ENCODE measurements around the gene GALNTL6. TPM values are rescaled to one million over a fixed set of nuclear protein-coding genes. Genes with fewer than 3 reads are reported as not detected.
"Not testable (repeated sequence)": the region's sequence is repeated elsewhere in the genome, so short reads cannot be mapped to it uniquely, and the experiment has no call there.

Gene GALNTL6
- total RNA-seq, 2 donors from 2014 or later = 0.71 TPM; not detected in 1

DNA sequence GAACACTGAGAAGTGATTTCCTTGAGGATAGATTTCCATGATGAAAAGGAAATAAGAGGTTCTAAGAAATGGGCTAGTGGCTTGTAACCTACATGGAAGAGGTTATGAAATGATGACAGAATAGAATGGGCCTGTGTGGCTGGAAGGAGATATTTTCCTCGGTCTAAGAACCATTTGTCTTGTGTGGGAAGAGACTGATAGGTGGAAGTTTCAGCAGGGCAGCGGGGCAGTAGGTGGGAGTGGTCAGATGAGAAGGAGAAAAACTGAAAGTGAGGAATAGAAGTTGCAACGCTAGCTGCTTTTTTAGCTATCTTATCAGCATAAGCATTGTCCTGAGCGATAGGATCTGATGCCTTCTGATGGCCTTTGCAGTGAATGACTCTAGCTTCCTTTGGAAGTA is 1144.0 kb downstream of the GALNTL6 start:
- Mint-ChIP-seq H3K36me3 (ENCODE audit: low read depth) (no peaks in the 10 kb centered on the region), H3K4me1 (peaks cover 5% of the 10 kb centered on the region), H3K4me3 (no peak overlapping the region), H3K9me3 (peaks cover 8% of the 10 kb centered on the region), H3K27me3 (ENCODE audit: insufficient read depth) (peaks cover 14% of the 10 kb centered on the region), H3K27ac (no peak overlapping the region)
- Histone ChIP-seq H3K9me3 (ENCODE audit: control insufficient read depth, low read length) (no peaks in the 10 kb centered on the region), H3K4me1 (ENCODE audit: control insufficient read depth, insufficient read depth, low read length) (no peaks in the 10 kb centered on the region), H3K9ac (ENCODE audit: extremely low read depth, low read length, poor library complexity, severe bottlenecking) (no peak overlapping the region), H3K4me3 (ENCODE audit: low read length) (no peak overlapping the region), H3K27ac (ENCODE audit: low read depth, low read length) (no peak overlapping the region), H3K36me3 (ENCODE audit: control insufficient read depth, insufficient read depth, low read length) (no peaks in the 10 kb centered on the region), H3K27me3 (ENCODE audit: control insufficient read depth, insufficient read depth, low read length, poor library complexity, severe bottlenecking) (peaks cover 17% of the 10 kb centered on the region)
- TF ChIP-seq, protein P1, sequence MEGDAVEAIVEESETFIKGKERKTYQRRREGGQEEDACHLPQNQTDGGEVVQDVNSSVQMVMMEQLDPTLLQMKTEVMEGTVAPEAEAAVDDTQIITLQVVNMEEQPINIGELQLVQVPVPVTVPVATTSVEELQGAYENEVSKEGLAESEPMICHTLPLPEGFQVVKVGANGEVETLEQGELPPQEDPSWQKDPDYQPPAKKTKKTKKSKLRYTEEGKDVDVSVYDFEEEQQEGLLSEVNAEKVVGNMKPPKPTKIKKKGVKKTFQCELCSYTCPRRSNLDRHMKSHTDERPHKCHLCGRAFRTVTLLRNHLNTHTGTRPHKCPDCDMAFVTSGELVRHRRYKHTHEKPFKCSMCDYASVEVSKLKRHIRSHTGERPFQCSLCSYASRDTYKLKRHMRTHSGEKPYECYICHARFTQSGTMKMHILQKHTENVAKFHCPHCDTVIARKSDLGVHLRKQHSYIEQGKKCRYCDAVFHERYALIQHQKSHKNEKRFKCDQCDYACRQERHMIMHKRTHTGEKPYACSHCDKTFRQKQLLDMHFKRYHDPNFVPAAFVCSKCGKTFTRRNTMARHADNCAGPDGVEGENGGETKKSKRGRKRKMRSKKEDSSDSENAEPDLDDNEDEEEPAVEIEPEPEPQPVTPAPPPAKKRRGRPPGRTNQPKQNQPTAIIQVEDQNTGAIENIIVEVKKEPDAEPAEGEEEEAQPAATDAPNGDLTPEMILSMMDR (conservative IDR thresholded peaks at IDR 0.05) = no peak
- DNase-seq = no peak
- 73 to 78% methylated on average over 4 of the region's 4 CpGs for WGBS, 2 experiments (ENCODE audit: insufficient coverage in 1 of 2, insufficient read length in 1 of 2)

- no peaks in the 10 kb centered on the region for H3K36me3 Mint-ChIP-seq (ENCODE audit: low read depth)
- H3K4me1 Mint-ChIP-seq = peaks cover 5% of the 10 kb centered on the region
- no peak overlapping the region for H3K27ac ChIP-seq (ENCODE audit: low read depth, low read length)
Observed at GRCh38 chr4:172962564-172963353, 1149.6 kb downstream of the GALNTL6 start.

DNA sequence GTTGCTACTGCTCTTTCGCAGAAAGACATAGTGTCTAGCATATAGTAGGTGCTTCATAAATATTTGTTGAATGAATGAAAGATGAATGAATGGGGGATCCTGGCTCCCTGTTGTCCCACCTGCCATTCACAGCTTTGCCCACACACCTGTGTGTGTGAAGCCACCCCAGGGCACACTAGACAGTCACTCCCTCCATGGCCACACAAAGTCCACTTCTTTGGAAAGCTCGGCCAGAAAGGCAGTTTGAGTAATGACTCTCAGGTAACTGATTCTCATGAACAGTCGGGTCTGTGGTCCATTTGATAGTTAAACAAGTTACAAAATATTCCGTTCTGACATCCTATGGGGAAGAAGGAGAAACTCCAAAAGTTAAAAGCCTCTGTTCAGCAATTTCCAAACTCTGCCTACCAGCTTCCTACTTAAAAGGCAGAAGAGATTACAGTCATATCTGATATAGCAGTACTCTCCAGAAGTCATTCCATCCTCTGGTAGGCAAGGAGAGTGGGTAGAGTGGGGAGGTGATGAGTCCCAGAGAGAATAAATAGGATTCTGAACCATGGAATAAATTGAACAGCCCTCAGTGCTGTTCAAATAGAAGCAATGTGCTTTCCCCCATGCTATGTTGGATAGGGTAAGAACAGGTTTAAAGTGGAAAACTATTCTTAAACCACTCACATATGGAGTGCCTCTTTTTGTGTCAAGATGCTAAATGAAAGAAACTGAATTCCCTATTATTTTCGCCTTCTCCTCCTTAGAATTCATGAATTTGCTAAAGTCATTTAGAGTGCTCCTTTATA is 1150.5 kb downstream of the GALNTL6 start:
- 80 to 88% methylated on average over 2 to 5 of the region's 5 CpGs for WGBS, 2 experiments (ENCODE audit: insufficient coverage in 1 of 2, insufficient read length in 1 of 2)
- no peak for DNase-seq

More at GRCh38 chr4:172962564-172963353, 1149.6 kb downstream of the GALNTL6 start:
- Mint-ChIP-seq H3K9me3 (peaks cover 8% of the 10 kb centered on the region), H3K4me3 (no peak overlapping the region), H3K27me3 (ENCODE audit: insufficient read depth) (peaks cover 7% of the 10 kb centered on the region), H3K27ac (no peak overlapping the region)
- TF ChIP-seq, protein P1 (conservative IDR thresholded peaks at IDR 0.05) = no peak
- Histone ChIP-seq H3K4me3 (ENCODE audit: low read length) (no peak overlapping the region), H3K4me1 (ENCODE audit: control insufficient read depth, insufficient read depth, low read length) (no peaks in the 10 kb centered on the region), H3K9me3 (ENCODE audit: control insufficient read depth, low read length) (no peaks in the 10 kb centered on the region), H3K27me3 (ENCODE audit: control insufficient read depth, insufficient read depth, low read length, poor library complexity, severe bottlenecking) (no peaks in the 10 kb centered on the region), H3K9ac (ENCODE audit: extremely low read depth, low read length, poor library complexity, severe bottlenecking) (no peak overlapping the region), H3K36me3 (ENCODE audit: control insufficient read depth, insufficient read depth, low read length) (no peaks in the 10 kb centered on the region)
- no peak for DNase-seq
- 91 to 95% methylated on average over 8 to 10 of the region's 10 CpGs for WGBS, 2 experiments (ENCODE audit: insufficient coverage in 1 of 2, insufficient read length in 1 of 2)

GRCh38 chr4:172970189-172970588 is 1157.0 kb downstream of the GALNTL6 start:
- DNase-seq; H3K9ac ChIP-seq (ENCODE audit: extremely low read depth, low read length, poor library complexity, severe bottlenecking); H3K4me3 Mint-ChIP-seq; H3K27ac Mint-ChIP-seq; H3K27me3 Mint-ChIP-seq (ENCODE audit: insufficient read depth); H3K27ac ChIP-seq (ENCODE audit: low read depth, low read length); H3K27me3 ChIP-seq (ENCODE audit: control insufficient read depth, insufficient read depth, low read length, poor library complexity, severe bottlenecking); H3K36me3 Mint-ChIP-seq (ENCODE audit: low read depth); H3K4me1 ChIP-seq (ENCODE audit: control insufficient read depth, insufficient read depth, low read length); H3K4me1 Mint-ChIP-seq; H3K36me3 ChIP-seq (ENCODE audit: control insufficient read depth, insufficient read depth, low read length); H3K4me3 ChIP-seq (ENCODE audit: low read length): not testable (repeated sequence)
- WGBS, 2 experiments (ENCODE audit: insufficient coverage in 1 of 2, insufficient read length in 1 of 2) = 92 to 100% methylated on average over 2 to 4 of the region's 4 CpGs
- H3K9me3 ChIP-seq (ENCODE audit: control insufficient read depth, low read length) = peaks cover 13% of the 10 kb centered on the region
- peaks cover 27% of the 10 kb centered on the region for H3K9me3 Mint-ChIP-seq

More for the DNA sequence above, 1150.5 kb downstream of the GALNTL6 start:
- Mint-ChIP-seq H3K4me1 (peaks cover 5% of the 10 kb centered on the region), H3K36me3 (ENCODE audit: low read depth) (no peaks in the 10 kb centered on the region), H3K27me3 (ENCODE audit: insufficient read depth) (peaks cover 7% of the 10 kb centered on the region), H3K4me3 (no peak overlapping the region), H3K27ac (no peak overlapping the region), H3K9me3 (peaks cover 10% of the 10 kb centered on the region)
- no peak overlapping the region for H3K27ac ChIP-seq (ENCODE audit: low read depth, low read length)
- no peaks in the 10 kb centered on the region for H3K4me1 ChIP-seq (ENCODE audit: control insufficient read depth, insufficient read depth, low read length)
- no peaks in the 10 kb centered on the region for H3K36me3 ChIP-seq (ENCODE audit: control insufficient read depth, insufficient read depth, low read length)
- H3K9ac ChIP-seq (ENCODE audit: extremely low read depth, low read length, poor library complexity, severe bottlenecking) = no peak overlapping the region
- no peaks in the 10 kb centered on the region for H3K27me3 ChIP-seq (ENCODE audit: control insufficient read depth, insufficient read depth, low read length, poor library complexity, severe bottlenecking)
- H3K9me3 ChIP-seq (ENCODE audit: control insufficient read depth, low read length) = no peaks in the 10 kb centered on the region
- TF ChIP-seq, protein P1 (conservative IDR thresholded peaks at IDR 0.05) = no peak
- H3K4me3 ChIP-seq (ENCODE audit: low read length) = no peak overlapping the region

All from endodermal cell (in vitro differentiated cells).